Measurements from ENCODE around the gene PLA2G4B.

GRCh38 chr15:41895491-41895890 is 56.8 kb downstream of the PLA2G4B start:
- no peak for TF ChIP-seq ZNF138 (CRISPR knock-in tag; conservative IDR thresholded peaks at IDR 0.05)
- TF ChIP-seq CREB1 (CRISPR knock-in tag; IDR thresholded peaks at IDR 0.05) = no peak
- no peak for TF ChIP-seq CTCF (IDR thresholded peaks at IDR 0.05)
- no peak for TF ChIP-seq PRRX2 (CRISPR knock-in tag; IDR thresholded peaks at IDR 0.05)
- TF ChIP-seq SP1 (CRISPR knock-in tag; conservative IDR thresholded peaks at IDR 0.05) = no peak
- no peak for TF ChIP-seq USF1 (CRISPR knock-in tag; IDR thresholded peaks at IDR 0.05)
- no peak for TF ChIP-seq GTF2I (CRISPR knock-in tag; conservative IDR thresholded peaks at IDR 0.05)
